ENCODE results near the gene TAOK1. TPM values are rescaled to one million over a fixed set of nuclear protein-coding genes. Genes with fewer than 3 reads are reported as not detected.
"Not testable (repeated sequence)": the region's sequence is repeated elsewhere in the genome, so short reads cannot be mapped to it uniquely, and the experiment has no call there.

The TAOK1 gene
- total and polyA plus RNA-seq, 10 of the 15 experiments (the other 5 are each of a cell fraction or from before 2014, with no cell fraction given): 2.0 to 27.1 (median 11.8) TPM

DNA sequence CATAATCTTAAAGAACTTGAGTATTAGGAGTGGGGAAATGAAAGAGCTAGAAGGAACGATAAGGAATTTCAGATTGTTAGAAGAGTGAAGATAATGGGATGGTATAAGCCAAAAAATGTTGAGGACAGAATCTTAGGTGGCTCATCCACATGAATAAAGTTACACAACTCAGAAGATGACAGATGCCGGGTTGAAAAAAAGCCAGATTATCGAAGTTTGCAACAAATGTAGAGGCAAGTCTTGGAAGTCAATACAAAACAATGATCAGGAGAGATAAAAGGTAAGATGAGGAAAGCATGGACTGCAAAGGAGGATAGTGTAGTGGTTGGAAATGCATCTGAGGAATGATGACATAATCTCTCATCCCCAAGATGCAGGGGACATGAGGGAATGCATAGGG, 45.1 kb upstream of the TAOK1 start:
- DNase-seq (ENCODE audit: low read depth, low spot score) (no peak), ATAC-seq (no peak), FAIRE-seq (no peak)
- H3K27ac ChIP-seq (ENCODE audit: control insufficient read depth, insufficient read depth): no peak overlapping the region
- WGBS (ENCODE audit: insufficient coverage, insufficient replicate concordance, low lambda C conversion rate, missing lambda C conversion rate): 52% methylated on average over 3 of the region's 3 CpGs
- no peaks in the 10 kb centered on the region for H3K36me3 ChIP-seq (ENCODE audit: control insufficient read depth in 2 of 2, insufficient read depth in 2 of 2, low read length in 1 of 2)
- intact Hi-C loops (cut with micrococcal nuclease; ENCODE audit: unreplicated experiment): no loop called here
- H3K4me2 ChIP-seq (ENCODE audit: control insufficient read depth, insufficient read depth): no peak overlapping the region
- H3K9me3 ChIP-seq (replicated peaks; ENCODE audit: control insufficient read depth, insufficient read depth, low read length): no peaks in the 10 kb centered on the region
- no peak for TF ChIP-seq SREBF2 (IDR thresholded peaks at IDR 0.05; ENCODE audit: low read length)
- no peak for TF ChIP-seq NFYB (IDR thresholded peaks at IDR 0.05; ENCODE audit: insufficient read depth, low read depth, low read length)
- TF ChIP-seq TBL1XR1 (IDR thresholded peaks at IDR 0.05; ENCODE audit: low read depth, low read length): no peak
- TF ChIP-seq RCOR1 (conservative IDR thresholded peaks at IDR 0.05; ENCODE audit: low read depth, low read length): no peak
- TF ChIP-seq JUND (IDR thresholded peaks at IDR 0.05; ENCODE audit: low read depth, low read length): no peak
- TF ChIP-seq FOXK2 (IDR thresholded peaks at IDR 0.05): no peak
- TF ChIP-seq NR2F1 (conservative IDR thresholded peaks at IDR 0.05): no peak
- no peak for TF ChIP-seq SRF (IDR thresholded peaks at IDR 0.05; ENCODE audit: low read depth in 2 of 2, low read length in 2 of 2)
- TF ChIP-seq LARP7 (IDR thresholded peaks at IDR 0.05): no peak
- no peak for TF ChIP-seq SMAD1 (IDR thresholded peaks at IDR 0.05; ENCODE audit: low read depth, partially characterized antibody)
- no peak for TF ChIP-seq RAD21 (IDR thresholded peaks at IDR 0.05; ENCODE audit: insufficient read depth, low read depth, low read length)
- TF ChIP-seq ZSCAN29 (IDR thresholded peaks at IDR 0.05): no peak
- TF ChIP-seq HDGF (IDR thresholded peaks at IDR 0.05): no peak
- TF ChIP-seq CHD1 (IDR thresholded peaks at IDR 0.05; ENCODE audit: low read depth, low read length): no peak
- TF ChIP-seq SMAD5 (IDR thresholded peaks at IDR 0.05; ENCODE audit: low read depth): no peak
- no peak for TF ChIP-seq SIX5 (IDR thresholded peaks at IDR 0.05; ENCODE audit: low read depth, low read length, severe bottlenecking)
- TF ChIP-seq CEBPB (IDR thresholded peaks at IDR 0.05; ENCODE audit: borderline replicate concordance in 1 of 2, low read depth in 2 of 2, low read length in 2 of 2): no peak
- no peak for TF ChIP-seq NFIC (IDR thresholded peaks at IDR 0.05; ENCODE audit: low read depth, low read length)
- no peak overlapping the region for H3K4me3 ChIP-seq
- H2AFZ ChIP-seq (ENCODE audit: control insufficient read depth, low read depth, low read length): no peak overlapping the region
- RAD21 ChIA-PET (ENCODE audit: unreplicated experiment): no interaction called here
- no peaks in the 10 kb centered on the region for H4K20me1 ChIP-seq (ENCODE audit: control insufficient read depth, insufficient read depth)
- POLR2A ChIA-PET: interaction anchor here (0.6 kb wide), 1 partner anchor 41 kb away, joined by 8 read pairs; no protein-coding TSS in a partner anchor
- no peaks in the 10 kb centered on the region for H3K4me1 ChIP-seq (ENCODE audit: control insufficient read depth, insufficient read depth, low read length)
- no peaks in the 10 kb centered on the region for H3K27me3 ChIP-seq (replicated peaks in 1 of 2; ENCODE audit: control insufficient read depth in 2 of 2, insufficient read depth in 2 of 2, low read length in 1 of 2)
- CTCF ChIA-PET: interaction anchor here (1.2 to 1.4 kb wide), 3 partner anchors 9 to 95 kb away, joined by 3 to 5 read pairs (median 3); no protein-coding TSS in a partner anchor
- H3K9ac ChIP-seq (ENCODE audit: control insufficient read depth, insufficient read depth, low read length): no peak overlapping the region
- SMC1A ChIA-PET (ENCODE audit: uncharacterized antibody, unreplicated experiment): no interaction called here
- in situ Hi-C loops (cut with MboI): loop anchor here (10.0 kb wide), 1 partner anchor 720 kb away; no protein-coding TSS in a partner anchor
- H3K79me2 ChIP-seq (ENCODE audit: control insufficient read depth, insufficient read depth, low read length): no peaks in the 10 kb centered on the region
- BruUV-seq (replicated peaks): no TSS peak

DNA sequence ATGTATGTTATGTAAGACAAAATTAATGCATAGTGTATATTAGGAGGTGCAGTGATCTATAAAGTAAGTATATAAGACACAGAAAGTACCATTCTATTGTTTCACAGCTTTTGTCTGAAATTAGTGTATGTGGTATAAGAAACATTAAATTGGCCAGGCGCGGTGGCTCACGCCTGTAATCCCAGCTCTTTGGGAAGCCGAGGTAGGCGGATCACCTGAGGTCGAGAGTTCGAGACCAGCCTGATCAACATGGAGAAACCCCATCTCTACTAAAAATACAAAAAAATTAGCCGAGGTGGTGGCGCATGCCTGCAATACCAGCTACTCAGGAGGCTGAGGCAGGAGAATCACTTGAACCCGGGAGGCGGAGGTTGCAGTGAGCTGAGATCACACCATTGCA, 44.7 kb upstream of the TAOK1 start:
- H3K4me1 ChIP-seq (ENCODE audit: control insufficient read depth, insufficient read depth, low read length); RAD21 ChIA-PET (ENCODE audit: unreplicated experiment); DNase-seq (ENCODE audit: low read depth, low spot score); H3K27me3 ChIP-seq (replicated peaks in 1 of 2; ENCODE audit: control insufficient read depth in 2 of 2, insufficient read depth in 2 of 2, low read length in 1 of 2); BruUV-seq (replicated peaks); H3K79me2 ChIP-seq (ENCODE audit: control insufficient read depth, insufficient read depth, low read length); ATAC-seq; H3K9ac ChIP-seq (ENCODE audit: control insufficient read depth, insufficient read depth, low read length); FAIRE-seq; H4K20me1 ChIP-seq (ENCODE audit: control insufficient read depth, insufficient read depth); intact Hi-C loops (cut with micrococcal nuclease; ENCODE audit: unreplicated experiment); H3K4me3 ChIP-seq; H2AFZ ChIP-seq (ENCODE audit: control insufficient read depth, low read depth, low read length); H3K36me3 ChIP-seq (ENCODE audit: control insufficient read depth in 2 of 2, insufficient read depth in 2 of 2, low read length in 1 of 2); H3K9me3 ChIP-seq (replicated peaks; ENCODE audit: control insufficient read depth, insufficient read depth, low read length); H3K4me2 ChIP-seq (ENCODE audit: control insufficient read depth, insufficient read depth); H3K27ac ChIP-seq (ENCODE audit: control insufficient read depth, insufficient read depth); SMC1A ChIA-PET (ENCODE audit: uncharacterized antibody, unreplicated experiment): not testable (repeated sequence)
- in situ Hi-C loops (cut with MboI): loop anchor here (10.0 kb wide), 1 partner anchor 719 kb away; no protein-coding TSS in a partner anchor
- ChIA-PET POLR2A (interaction anchor here (0.6 kb wide), 1 partner anchor 42 kb away, joined by 8 read pairs; no protein-coding TSS in a partner anchor), CTCF (interaction anchor here (0.9 to 1.4 kb wide), 3 partner anchors 8 to 17 kb away, joined by 3 read pairs; no protein-coding TSS in a partner anchor)
- WGBS (ENCODE audit: insufficient coverage, insufficient replicate concordance, low lambda C conversion rate, missing lambda C conversion rate): 83% methylated on average over 11 of the region's 11 CpGs

Measured in GM12878 (cell line).